ENCODE measurements around the gene RXRB. TPM values are rescaled to one million over a fixed set of nuclear protein-coding genes. Genes with fewer than 3 reads are reported as not detected.

Gene RXRB
- total RNA-seq, 1 experiment from 2014 or later, result 49.9 TPM

DNA sequence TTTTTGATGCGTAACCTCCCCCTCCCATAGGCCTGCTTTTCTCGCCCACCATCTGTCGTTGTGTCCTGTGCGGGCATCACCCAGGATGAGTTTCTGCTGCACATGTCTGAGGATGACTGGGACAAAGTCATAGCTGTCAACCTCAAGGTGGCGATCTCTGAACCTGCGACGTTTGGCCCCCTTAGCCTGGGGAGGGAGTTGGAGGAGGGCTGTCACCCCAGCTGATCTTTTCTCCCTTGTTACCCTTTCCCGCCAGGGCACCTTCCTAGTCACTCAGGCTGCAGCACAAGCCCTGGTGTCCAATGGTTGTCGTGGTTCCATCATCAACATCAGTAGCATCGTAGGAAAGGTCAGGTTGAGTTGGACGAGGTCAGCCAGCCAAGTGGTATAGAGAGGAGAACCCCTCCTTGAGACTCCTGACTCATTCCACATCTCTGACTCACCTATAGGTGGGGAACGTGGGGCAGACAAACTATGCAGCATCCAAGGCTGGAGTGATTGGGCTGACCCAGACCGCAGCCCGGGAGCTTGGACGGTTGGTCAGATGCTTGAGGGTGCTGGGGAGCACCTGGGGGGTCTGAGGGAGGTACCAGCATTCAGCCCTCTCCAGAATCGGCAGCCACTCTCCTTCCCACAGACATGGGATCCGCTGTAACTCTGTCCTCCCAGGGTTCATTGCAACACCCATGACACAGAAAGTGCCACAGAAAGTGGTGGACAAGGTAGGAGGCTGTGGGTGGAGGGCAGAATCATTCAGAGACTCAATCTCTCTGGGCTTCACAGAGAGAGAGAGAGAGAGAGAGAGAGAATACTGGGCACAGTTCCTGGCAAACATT lies 4.9 kb upstream of the RXRB start:
- Histone ChIP-seq H3K4me1 (ENCODE audit: control insufficient read depth in 1 of 2, insufficient read depth in 2 of 2, low read length in 2 of 2) (peaks cover 39 to 65% of the 10 kb centered on the region in 2 experiments), H3K27me3 (ENCODE audit: insufficient read depth, low read length) (no peaks in the 10 kb centered on the region), H4K20me1 (ENCODE audit: insufficient read depth) (no peaks in the 10 kb centered on the region), H3K9me2 (ENCODE audit: insufficient read depth) (no peaks in the 10 kb centered on the region), H2AFZ (ENCODE audit: low read depth, low read length, poor library complexity, severe bottlenecking) (no peak overlapping the region), H3K4me2 (ENCODE audit: low read length) (peak overlapping the region; percentile 97), H3K27ac (ENCODE audit: low read depth, low read length) (peak overlapping the region; percentile 95), H3K9me3 (ENCODE audit: control insufficient read depth in 1 of 2, insufficient read depth in 1 of 2, low read depth in 1 of 2, low read length in 2 of 2) (no peaks in the 10 kb centered on the region), H3K79me2 (ENCODE audit: insufficient read depth, low read length) (peaks cover 55% of the 10 kb centered on the region), H3K9ac (ENCODE audit: low read length) (peak overlapping the region; percentile 96), H3K36me3 (ENCODE audit: control insufficient read depth in 1 of 2, insufficient read depth in 2 of 2, low read length in 2 of 2) (peaks cover 22 to 36% of the 10 kb centered on the region in 2 experiments; a peak in 3 of 4 replicates), H3K4me3 (replicated peaks in 1 of 2; ENCODE audit: low read depth in 1 of 2, low read length in 2 of 2) (peak overlapping the region; percentile 81 to 95)
- TF ChIP-seq TCF7L2 (IDR thresholded peaks at IDR 0.05; ENCODE audit: borderline replicate concordance, extremely low read depth, insufficient read depth, insufficient read length), result peak; percentile 23
- TF ChIP-seq CTCF (IDR thresholded peaks at IDR 0.05 in 2 of 3, conservative IDR thresholded peaks at IDR 0.05 in 1 of 3; ENCODE audit: borderline replicate concordance in 1 of 3, insufficient read depth in 1 of 3, low read depth in 2 of 3, low read length in 2 of 3), result 0 out of 6 replicates have a peak, but pooled peaks of 1 of the 3 experiments have one; percentile 9
- no peak for TF ChIP-seq ZFX (IDR thresholded peaks at IDR 0.05)
- POLR2A ChIA-PET, result interaction anchor here (0.9 to 1.0 kb wide), 2 partner anchors 44 to 67 kb away, joined by 3 to 4 read pairs; partner anchors contain the start of genes RPS18 and VPS52
- BruUV-seq (replicated peaks), result no TSS peak
- CTCF ChIA-PET, result interaction anchor here (0.6 to 2.0 kb wide), 3 partner anchors 43 to 1742 kb away, joined by 3 to 10 read pairs (median 3); no protein-coding TSS in a partner anchor
- ATAC-seq, result peak; percentile 48
- RAD21 ChIA-PET (ENCODE audit: low non-redundant PET in 1 of 2, low total read pairs in 2 of 2, uncharacterized antibody in 2 of 2, unreplicated experiment in 2 of 2), result no interaction called here
- intact Hi-C loops (cut with micrococcal nuclease), result loop anchor here (2.0 to 10.0 kb wide), 2 partner anchors 43 to 209 kb away; partner anchors contain the start of genes CUTA and PHF1
- peak; percentile 55 for DNase-seq (ENCODE audit: low read depth, low spot score)

All from HCT116 (cell line).